Right renal cortex interstitium (tissue), 3 donors: ENCODE data around the gene TGFA. TPM values are rescaled to one million over a fixed set of nuclear protein-coding genes. Genes with fewer than 3 reads are reported as not detected.

ENCODE experiments used
- DNase-seq, 3 donors: peaks; one replicate each; pipeline ENCODE4 v3.0.0-alpha.2; 2013; ENCODE audit warnings: low read depth in 3 of 3, low spot score in 2 of 3
- polyA plus RNA-seq, 3 donors: library from polyadenylated mRNA; unstranded; fragments of 120-200 nt; gene quantifications; one replicate each; pipeline ENCODE4 v1.2.1, GENCODE V29; 2013; ENCODE audit not compliant: insufficient read length in 3 of 3

The TGFA gene
- polyA plus RNA-seq, 3 donors: 15.8 to 18.5 (median 17.6) TPM

DNA sequence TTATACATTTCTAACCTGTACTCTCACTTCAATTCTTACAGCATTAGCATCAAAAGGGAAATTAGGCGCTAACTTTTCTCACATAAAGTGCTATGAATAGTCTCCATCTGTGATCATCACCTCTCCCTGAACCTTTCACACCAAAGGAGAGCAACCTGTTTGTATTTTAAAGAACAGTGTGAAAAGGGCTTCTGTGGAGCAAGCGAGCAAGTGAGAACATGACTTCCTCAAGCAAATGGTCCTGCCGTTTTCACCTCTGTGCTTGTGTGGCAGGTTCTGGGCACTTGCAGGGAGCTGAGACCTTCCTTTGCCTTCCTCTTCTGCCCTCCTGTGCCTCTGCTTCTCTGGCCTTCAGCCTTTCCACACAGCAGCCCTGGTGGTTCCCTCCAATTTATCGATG is 51.9 kb downstream of the TGFA start:
- DNase-seq: no peak

DNA sequence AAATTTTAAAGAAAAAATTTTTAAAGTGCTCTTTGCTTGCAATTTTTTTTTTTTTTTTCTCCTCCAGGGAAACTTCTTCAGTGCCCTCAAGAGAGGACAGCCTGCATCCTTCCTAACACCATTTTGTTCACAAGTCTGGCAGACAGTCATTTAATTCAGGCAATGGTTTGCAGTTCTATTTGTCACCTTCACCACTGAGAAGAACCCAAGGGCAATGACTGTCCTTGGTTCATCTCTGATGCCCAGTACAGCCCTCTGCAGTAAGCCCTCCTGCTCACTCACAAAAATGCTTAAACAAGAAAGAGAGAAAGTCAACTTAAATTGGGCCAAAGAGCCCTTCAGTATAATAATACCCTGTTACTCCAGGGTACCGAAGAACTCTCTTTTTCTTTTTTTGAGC is 52.4 kb downstream of the TGFA start:
- DNase-seq: no peak

DNA sequence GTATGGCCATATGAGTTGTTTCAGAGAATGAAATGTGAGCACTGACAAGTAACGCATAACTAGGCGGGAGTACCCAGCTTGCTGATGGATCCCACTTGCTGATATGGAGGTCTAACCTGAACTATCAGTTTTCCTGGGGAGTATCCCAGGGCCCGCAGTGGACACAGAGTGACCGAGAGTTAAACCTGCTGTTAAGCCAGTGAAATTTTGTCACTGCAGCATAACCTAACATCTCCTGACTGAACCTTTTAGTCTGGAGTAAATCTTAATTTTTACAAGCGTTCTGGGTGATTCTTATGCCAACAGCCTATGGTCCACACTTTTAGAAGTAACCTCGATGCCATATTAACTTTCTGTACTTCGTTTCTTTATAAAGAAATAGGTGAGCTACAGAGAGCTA is 54.4 kb downstream of the TGFA start:
- no peak for DNase-seq

DNA sequence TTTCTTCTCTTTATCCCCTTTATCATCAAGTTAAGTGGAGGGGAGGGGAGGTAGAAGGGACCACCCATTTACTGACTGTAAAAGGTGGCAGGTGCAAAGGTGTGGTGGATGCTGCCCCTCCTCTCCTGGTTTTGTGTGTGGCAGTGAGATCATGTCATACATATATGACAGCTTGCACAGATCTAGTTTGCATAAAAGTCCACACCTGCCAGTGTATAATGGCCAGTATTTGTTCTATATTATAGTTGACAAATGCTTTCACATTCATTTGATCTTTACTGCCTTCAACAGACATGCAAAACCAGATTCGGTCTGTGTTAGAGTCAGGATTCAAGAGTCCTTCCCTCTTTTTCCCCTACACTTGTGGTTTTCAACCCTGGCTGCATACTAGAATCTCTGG is 55.1 kb downstream of the TGFA start:
- no peak for DNase-seq

DNA sequence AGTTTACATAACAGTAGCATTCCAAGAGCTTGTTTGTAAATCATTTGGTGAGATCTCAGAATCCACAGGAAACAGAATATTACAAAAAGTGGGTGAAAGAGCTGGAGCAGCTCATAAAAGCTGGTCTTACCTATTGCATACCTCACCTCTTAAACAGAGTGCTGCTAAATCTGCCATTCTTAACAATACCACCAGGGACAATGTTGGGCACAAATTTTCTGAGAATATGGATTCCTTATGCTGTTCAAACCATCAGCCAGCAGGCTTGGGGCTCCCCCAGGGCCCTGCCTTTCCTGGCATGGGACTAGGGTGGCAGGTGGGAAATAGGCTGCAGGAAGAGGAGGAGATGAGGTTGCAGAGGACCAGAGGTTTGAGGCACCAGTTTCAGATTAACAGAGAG is 55.6 kb downstream of the TGFA start:
- no peak for DNase-seq

DNA sequence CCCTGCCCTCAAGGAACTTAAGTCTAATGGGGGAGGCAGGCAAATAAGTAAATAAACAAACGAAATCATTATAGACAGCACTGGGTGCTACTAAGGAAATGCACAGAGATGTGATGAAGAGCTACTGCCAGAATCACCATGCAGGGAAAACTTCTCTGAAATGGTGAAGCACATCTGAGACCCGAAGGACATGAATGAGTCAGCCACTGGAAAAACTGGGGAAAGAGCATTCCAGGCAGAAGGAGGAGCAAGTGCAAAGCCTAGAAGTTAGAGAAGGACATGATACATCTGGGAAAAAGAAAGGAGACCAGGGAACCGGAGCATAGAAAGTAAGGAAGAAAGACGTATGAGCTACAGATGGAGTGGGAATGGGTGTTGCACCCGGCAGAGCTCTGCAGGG is 56.8 kb downstream of the TGFA start:
- DNase-seq: no peak

DNA sequence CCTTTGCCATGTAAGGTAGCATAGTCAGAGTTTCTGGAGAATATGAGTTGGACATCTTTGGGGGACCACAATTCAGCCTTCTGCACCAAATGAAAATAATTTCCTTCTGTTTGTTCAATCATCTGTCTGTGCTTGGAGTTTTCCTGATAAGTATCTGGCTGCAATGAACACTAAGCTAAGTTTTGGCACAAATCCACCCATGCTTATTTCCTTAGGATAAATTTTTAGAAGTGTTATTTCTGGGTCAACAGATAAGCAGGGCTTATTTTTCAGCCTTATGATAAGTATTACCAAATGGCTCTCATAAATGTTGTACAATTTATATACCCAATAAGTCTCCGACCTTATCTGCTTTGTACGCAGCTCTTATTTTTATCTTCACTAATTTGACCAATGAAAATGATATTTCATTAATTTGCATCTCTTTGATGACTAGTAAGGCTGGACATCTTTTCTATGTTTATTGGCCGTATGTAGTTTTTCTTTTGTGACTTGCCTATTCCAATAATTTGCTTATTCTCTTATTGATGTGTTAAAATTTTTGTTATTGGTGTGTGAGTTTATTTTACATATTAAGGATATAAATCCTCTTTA is 59.2 kb downstream of the TGFA start:
- DNase-seq: no peak

DNA sequence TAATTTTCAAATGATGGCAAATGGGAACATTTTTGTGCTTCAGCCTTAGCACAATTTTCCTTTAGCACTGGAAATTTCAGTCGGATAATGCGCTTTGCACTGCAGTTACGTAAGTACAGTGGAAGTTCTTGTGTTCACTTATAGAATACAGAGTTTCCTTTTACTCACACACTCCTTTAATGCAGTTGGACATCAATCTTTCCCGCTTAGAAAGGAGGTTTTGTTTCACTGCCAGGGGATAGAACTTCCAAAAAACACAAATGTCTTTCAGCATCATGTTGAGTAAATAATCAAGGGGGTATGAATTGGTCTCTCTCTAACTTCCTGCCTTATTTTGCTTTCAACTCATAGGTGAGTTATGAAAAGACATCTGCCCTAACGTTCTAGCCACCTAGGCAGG is 63.2 kb downstream of the TGFA start:
- DNase-seq: no peak

DNA sequence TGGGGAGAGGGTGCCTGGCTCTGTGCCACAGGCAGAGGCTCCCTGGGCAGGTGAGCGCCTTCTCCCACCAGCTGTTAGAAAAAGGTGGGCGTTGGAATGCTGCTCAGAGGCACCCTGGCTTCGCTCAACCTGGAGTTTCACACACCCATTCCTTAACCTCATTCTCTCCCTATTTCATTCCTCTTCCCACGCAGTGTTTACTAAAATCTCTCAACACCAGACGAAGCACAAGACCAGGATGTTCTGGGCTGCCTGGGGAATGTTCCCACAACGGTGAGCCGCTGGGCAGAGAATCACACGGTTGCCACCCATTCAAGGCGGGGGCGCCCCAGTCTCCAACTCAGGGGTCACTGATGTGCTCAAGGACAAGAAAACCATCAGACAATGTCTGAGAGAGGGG is 64.5 kb downstream of the TGFA start:
- DNase-seq: no peak

DNA sequence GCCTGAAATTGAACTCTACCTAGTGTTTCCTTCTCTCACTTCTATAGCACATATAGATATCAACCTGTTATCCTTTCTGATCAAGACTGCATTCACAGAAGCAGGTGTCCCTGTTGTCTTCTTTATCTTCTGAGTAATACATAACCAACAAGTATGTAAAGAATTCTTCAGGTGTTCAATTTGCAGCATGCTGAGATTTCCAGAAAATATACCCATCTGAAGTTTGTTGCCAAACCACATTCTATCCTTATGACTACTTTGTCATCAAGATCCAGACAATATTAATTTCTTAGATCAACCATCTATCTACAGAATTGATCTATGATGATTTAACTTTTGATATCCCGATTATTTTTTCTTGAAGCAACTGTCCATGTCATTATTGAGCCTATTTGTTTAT is 69.5 kb downstream of the TGFA start:
- no peak for DNase-seq

DNA sequence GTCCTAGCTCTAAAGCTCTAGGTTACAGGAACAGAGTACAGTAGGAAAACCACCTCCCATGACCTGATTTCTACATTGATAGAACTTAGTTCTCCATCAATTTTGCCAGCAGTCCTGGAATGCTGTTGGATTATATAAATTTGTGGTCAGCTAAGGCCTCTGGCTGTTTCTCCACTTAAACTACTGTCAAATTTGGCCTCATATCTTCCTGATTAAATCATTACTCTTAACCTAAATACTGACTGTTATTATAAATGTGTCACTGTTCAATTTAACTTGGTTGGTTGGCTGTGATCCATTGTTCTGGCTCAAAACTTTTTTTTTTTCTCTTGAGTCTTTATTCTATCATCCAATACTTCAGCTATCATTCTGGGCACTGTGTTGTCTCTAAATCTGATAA is 71.2 kb downstream of the TGFA start:
- no peak for DNase-seq

DNA sequence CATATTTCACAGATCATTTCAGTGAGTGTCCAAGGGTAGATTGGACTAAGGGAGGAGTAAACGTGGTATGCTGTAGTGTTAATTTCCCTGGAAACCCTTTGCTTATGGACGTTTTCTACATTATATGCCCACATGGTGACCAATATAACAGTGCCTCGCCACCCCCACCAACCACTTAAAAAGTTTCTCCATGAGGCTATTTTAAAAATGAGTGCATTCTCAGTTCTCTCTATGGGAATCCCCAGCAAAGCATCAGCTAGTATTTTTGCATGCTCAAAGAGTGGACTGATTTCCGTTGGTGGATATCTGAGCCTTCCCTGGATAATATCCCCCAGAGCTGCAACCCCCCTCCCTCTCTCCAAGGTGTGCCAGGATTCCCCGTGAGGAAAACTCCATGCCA is 73.2 kb downstream of the TGFA start:
- DNase-seq: no peak

DNA sequence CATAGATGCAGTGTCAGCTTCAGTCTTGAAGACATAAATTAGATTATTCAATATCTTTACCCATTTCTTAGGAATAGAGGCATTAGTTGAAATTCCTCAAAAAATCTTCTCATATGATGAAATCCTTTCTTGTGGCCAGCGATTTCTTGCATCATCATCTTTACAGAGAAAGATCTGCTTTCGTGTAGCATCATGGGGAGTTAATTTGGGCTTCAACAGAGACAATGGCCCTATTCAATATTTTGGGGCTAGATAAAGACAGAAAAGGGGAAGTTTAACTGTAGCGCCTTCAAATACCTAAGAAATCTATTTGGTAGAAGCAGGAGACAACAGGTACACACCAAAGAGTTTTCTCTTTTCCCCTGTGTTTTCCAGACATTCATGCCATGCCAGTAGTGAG is 73.8 kb downstream of the TGFA start:
- no peak for DNase-seq

DNA sequence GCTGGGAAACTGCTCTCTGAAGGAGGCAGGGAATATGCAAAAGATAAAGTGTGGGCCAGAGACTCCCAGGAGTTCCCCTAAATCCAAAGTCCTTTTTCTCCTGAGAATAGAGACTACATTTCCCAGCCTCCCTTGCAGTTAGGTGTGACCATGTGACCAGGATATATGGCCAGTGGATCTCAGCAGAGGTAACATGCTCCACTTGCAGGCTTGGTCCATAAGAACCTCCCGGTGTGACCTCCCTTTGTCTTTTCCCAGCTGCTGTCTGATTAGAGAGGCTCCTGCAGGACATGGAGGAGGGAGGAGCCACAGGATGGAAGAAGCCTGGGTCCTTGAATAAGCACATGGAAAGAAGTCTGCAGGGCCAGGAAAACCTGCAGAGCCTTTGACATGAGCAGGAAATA is 76.2 kb downstream of the TGFA start:
- no peak for DNase-seq

DNA sequence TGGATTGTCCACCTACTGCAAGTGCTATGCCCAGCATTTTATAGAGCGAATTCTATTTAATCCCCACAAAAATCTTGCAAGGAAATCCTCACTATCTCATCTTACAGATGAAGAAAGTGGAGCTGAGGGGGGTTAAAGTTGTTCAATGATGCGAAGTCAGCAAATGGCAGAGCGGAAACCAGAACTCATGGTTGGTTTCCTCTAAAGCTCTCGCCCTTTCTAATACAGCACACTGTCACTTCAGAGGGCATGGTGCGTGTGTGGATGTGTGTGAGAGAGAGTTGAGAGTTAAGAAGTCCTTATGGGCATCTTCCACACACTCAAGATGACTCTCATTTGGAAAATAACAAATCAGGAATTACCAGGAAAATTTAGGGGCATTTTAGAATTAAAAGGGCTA is 78.4 kb downstream of the TGFA start:
- no peak for DNase-seq

DNA sequence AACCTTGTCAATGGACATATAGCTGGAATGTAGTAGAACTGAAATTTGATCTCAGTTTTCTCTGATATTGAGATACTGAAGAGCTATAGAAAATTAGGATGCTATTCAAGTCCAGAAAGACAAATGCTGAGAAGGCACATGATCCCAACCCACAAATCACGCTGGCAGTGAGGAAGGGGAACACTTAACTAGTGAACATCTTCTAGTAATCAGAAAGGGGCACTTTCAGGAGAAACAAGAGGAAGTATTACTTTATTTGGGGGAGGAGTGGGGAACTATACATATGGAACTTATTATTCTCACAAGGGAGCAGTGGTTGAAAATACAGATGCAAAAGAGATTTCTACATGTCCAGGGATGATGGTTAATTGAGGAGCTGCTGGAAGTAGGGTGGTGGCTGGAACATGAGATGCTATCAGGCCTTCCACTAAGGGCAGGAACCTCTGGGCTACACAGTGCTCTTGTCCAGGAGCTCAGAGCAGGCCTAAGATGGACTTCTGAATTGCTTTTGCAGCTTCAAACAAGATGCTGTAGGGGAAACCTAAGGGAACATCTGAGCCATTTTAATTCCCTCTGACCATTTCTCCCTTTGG is 79.3 kb downstream of the TGFA start:
- DNase-seq: no peak

DNA sequence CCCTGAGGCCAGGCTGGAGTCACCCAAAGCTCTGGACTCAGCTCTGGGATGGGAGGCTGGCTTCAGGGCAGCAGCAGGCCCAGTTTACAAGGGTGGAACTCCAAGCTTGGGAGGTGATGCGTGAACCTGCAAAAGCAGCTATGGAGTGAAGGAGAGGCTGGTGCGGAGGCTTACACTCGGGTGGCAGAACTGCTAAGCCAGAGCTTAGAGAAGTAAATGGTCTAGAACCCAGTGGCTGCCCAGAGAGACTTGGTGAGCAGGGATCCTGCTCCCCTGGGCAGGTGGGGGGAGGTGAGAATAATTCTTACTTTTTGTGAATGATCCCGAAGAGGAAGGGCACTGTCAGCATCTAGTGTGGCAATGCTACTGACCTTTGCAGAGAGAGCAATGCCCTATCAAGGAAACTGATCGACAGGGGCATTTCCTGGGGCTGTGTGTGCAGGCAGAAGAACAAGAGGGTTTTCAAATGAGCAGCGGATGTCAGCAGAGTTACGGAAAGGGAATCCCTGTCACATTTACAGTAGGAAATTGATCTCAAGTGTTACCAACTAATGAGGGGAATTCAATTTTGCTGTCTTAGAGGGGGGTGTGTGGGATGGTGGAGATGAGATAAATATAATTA is 80.4 kb downstream of the TGFA start:
- DNase-seq: no peak

DNA sequence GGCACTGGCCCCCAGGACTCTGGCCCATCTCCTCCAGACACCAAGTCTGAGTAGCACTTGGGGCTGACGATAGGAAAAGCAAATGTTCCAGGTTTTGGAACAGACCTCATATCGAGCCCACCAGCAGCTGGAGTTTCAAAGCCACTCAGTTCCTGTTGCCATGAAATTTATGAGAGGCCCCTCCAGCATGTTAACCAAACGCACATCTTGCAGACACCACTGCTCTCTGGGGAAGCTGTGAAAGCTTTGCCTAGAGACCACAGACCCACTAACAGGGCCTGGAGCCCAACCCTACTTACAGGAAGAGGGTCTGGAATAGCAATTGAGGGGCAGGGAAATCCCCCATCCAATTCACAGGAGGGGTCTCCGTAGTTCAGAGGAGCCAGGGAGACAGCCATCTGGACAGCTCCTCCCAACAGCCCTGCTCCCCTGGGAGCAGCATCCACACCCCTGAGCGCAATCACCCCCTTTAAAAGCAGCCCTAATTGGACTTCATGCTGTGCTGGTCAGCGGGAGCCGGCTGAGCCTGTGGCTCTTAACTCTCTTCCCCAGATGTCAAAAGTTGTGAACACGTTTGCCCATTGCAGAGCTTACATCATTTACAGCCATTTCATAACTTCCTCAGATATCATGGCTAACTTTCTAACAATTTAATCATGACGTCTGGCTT is 81.3 kb downstream of the TGFA start:
- no peak for DNase-seq

DNA sequence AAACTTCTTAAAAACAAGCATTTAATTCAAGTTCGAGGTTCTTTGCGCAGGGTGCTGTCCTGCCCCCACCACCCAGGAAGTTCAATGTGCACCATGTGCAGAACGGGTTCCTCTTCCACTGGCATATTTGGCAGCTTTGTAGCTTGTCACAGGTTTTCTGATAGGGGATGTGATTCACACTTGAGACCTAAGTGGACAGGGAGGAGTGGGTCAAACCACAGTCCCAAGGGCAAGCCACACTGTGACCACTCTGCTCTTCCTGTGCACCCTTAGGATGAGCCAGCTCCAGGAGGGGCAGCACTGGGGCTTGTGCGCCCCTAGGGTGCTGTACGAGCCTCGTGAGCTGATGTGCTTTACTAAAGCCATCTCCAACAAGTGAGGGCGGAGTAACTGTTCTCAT is 82.5 kb downstream of the TGFA start:
- no peak for DNase-seq

DNA sequence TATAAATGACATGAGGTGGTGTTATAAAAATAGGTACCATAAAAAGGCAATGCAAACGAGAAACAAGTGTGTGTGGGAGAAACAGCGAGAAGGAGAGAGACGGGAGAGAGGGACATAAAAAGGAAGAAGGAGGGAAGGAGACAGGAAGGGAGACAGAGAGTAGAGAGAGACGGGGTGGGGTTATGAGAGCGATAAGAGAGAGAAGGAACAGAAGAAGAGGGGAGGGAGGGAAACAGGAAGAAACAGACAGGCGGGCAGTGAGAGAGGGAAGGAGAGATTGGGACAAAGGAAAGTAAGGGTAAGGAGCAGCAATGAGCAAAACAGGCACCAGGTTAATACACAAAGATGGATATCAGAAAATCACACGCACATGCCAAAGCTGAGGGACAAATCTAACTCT is 83.7 kb downstream of the TGFA start:
- DNase-seq: no peak

DNA sequence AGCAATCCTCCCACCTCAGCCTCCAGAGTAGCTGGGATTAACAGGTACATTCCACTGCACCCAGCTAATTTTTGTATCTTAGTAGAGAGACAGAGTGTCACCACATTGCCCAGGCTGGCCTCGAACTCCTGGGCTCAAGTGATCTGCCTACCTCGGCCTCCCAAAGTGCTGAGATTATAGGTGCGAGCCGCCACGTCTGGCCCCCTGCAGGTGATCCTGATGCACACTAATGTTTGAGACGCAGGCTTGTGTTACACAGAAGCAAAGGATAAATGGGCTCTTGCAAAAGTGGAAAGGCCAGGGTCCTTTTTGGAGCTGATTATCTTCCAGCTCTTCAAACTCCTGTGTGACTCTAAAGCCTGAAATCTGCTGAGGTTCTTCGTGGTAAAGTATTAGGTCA is 84.2 kb downstream of the TGFA start:
- DNase-seq: no peak

DNA sequence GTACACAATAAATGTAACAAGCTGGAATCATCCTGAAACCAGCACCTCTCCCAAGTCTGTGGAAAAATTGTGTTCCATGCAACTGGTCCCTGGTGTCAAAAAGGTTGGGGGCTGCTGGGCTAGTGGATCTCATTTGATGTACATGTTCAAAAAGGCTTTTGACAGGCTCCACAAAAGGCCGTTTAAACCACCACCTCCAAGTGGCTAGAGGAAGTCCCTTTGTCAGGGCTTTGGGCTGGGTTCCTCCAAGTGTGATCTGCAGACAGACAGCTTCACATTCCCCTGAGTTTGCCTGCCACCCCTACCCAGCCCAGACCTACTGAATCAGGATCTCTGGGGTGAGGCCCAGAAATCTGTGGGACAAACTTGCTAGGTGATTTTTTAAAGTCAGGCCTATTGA is 84.7 kb downstream of the TGFA start:
- DNase-seq: no peak
